Motor neuron (in vitro differentiated cells): Measurements from ENCODE around the gene MADCAM1. TPM values are rescaled to one million over a fixed set of nuclear protein-coding genes. Genes with fewer than 3 reads are reported as not detected.

ENCODE experiments used
- ATAC-seq, 8 experiments: fragments of 200-7000 bp; cut with Tn5 transposase; replicated peaks in 6 of 8; 2 replicates each; pipeline ENCODE4 v1.8.0; 2021; ENCODE audit warnings: mild to moderate bottlenecking in 8 of 8, moderate library complexity in 8 of 8
- H3K27ac ChIP-seq, 2 donors: fragments of 250-450 bp; sonication (Bioruptor Pico); 2 replicates each; pipeline ENCODE4 v1.9.0; 2021; ENCODE audit warnings: antibody characterized with exemption in 2 of 2, mild to moderate bottlenecking in 2 of 2, moderate library complexity in 1 of 2
- H3K4me1 ChIP-seq, 2 donors: fragments of 250-450 bp; sonication (Bioruptor Pico); replicated peaks in 1 of 2; 2 replicates each; pipeline ENCODE4 v1.6.1; 2021; ENCODE audit warnings: antibody characterized with exemption in 2 of 2, mild to moderate bottlenecking in 2 of 2, moderate library complexity in 1 of 2
- H3K4me3 ChIP-seq, 5 donors: fragments of 250-450 bp; sonication (Bioruptor Pico); 2 replicates each; pipeline ENCODE4 v1.9.0; 2021; ENCODE audit warnings: antibody characterized with exemption in 5 of 5, mild to moderate bottlenecking in 5 of 5, moderate library complexity in 4 of 5
- WGBS, 10 experiments: fragments of 450-650 bp; shearing (Covaris generic); methylation state at CpG; one replicate each; pipeline ENCODE4 v1.0.0; 2022; 5-methylcytosine and 5-hydroxymethylcytosine counted together
- in situ Hi-C, 9 experiments: fragments of 400-800 bp; cut with MboI; loops; one replicate each; pipeline ENCODE4 v1.15.0; 2021; ENCODE audit warnings: low sequenced_read_pairs in 9 of 9, low pct_unique_long_range_greater_than_20kb in 2 of 9; ENCODE audit not compliant: unreplicated experiment in 9 of 9
- total RNA-seq, 8 experiments: library from RNA; unstranded; fragments of 300-600 nt; gene quantifications; 2 replicates each; pipeline versions ENCODE4 v1.2.3 to v1.2.4, GENCODE V29; 2022

MADCAM1 gene
- total RNA-seq, 8 experiments from 2014 or later: 0.27 to 1.3 (median 0.57) TPM

GRCh38 chr19:496986-497385 lies 700 bp downstream of the MADCAM1 start:
- in situ Hi-C loops: no loop called here
- no CpG with 5 or more reads among the region's 18 CpGs for WGBS, 10 experiments

GRCh38 chr19:497491-497868 lies 1.2 kb downstream of the MADCAM1 start:
- WGBS, 10 experiments: no CpG with 5 or more reads among the region's 36 CpGs
- Histone ChIP-seq H3K4me3 (peak overlapping the region; percentile 8 to 29 (median 19)), H3K27ac (no peak overlapping the region), H3K4me1 (peaks cover 6 to 11% of the 10 kb centered on the region in 2 donors)
- in situ Hi-C loops: no loop called here
- peak in 4 of 8 experiments; percentile 8 to 40 (median 25) for ATAC-seq

More at GRCh38 chr19:496986-497385, 700 bp downstream of the MADCAM1 start:
- Histone ChIP-seq H3K4me3 (peak overlapping the region in 1 of 5 donors; percentile 23), H3K4me1 (peaks cover 6 to 11% of the 10 kb centered on the region in 2 donors), H3K27ac (no peak overlapping the region)
- ATAC-seq: no peak

- in situ Hi-C loops: no loop called here
- Histone ChIP-seq H3K27ac (no peak overlapping the region), H3K4me3 (peak overlapping the region; percentile 8 to 29 (median 19)), H3K4me1 (peaks cover 6 to 11% of the 10 kb centered on the region in 2 donors)
- WGBS, 10 experiments: 0 to 5% (median 0%) methylated on average over 2 to 27 of the region's 50 CpGs; no CpG with 5 or more reads in 5 of the 10 experiments
- peak; percentile 25 to 52 (median 42) for ATAC-seq
Observed at GRCh38 chr19:497869-498510, 1.7 kb downstream of the MADCAM1 start.

- ATAC-seq: peak in 1 of 8 experiments; percentile 6
- H3K4me1 ChIP-seq: peaks cover 6 to 11% of the 10 kb centered on the region in 2 donors
- H3K27ac ChIP-seq: no peak overlapping the region
Observed at GRCh38 chr19:498511-498891, 2.2 kb downstream of the MADCAM1 start.

GRCh38 chr19:498977-499623 lies 2.8 kb downstream of the MADCAM1 start:
- no peak for ATAC-seq
- H3K4me1 ChIP-seq: peaks cover 6 to 11% of the 10 kb centered on the region in 2 donors
- in situ Hi-C loops: no loop called here
- 40 to 100% (median 66%) methylated on average over 1 to 12 of the region's 31 CpGs; no CpG with 5 or more reads in 2 of the 10 experiments for WGBS, 10 experiments
- H3K27ac ChIP-seq: no peak overlapping the region
- H3K4me3 ChIP-seq: no peak overlapping the region

More at GRCh38 chr19:498511-498891, 2.2 kb downstream of the MADCAM1 start:
- in situ Hi-C loops: no loop called here
- 20% methylated on average over 2 of the region's 26 CpGs; no CpG with 5 or more reads in 9 of the 10 experiments for WGBS, 10 experiments
- no peak overlapping the region for H3K4me3 ChIP-seq

- Histone ChIP-seq H3K27ac (no peak overlapping the region), H3K4me3 (no peak overlapping the region), H3K4me1 (peaks cover 12 to 18% of the 10 kb centered on the region in 2 donors)
- WGBS, 10 experiments: 68 to 100% (median 80%) methylated on average over 1 to 5 of the region's 17 CpGs; no CpG with 5 or more reads in 7 of the 10 experiments
- no peak for ATAC-seq
- in situ Hi-C loops: no loop called here
Observed at GRCh38 chr19:501646-502045, 5.4 kb downstream of the MADCAM1 start.

GRCh38 chr19:504616-505015 lies 8.3 kb downstream of the MADCAM1 start:
- H3K27ac ChIP-seq: no peak overlapping the region
- no peak for ATAC-seq

GRCh38 chr19:506404-507285 lies 10.4 kb downstream of the MADCAM1 start:
- 0 to 3% (median 0%) methylated on average over 3 to 10 of the region's 48 CpGs; no CpG with 5 or more reads in 5 of the 10 experiments for WGBS, 10 experiments
- Histone ChIP-seq H3K4me1 (peaks cover 13 to 25% of the 10 kb centered on the region in 2 donors), H3K27ac (peak overlapping the region; percentile 96 to 100), H3K4me3 (peak overlapping the region; percentile 69 to 92 (median 73))
- in situ Hi-C loops: no loop called here
- peak; percentile 73 to 88 (median 85) for ATAC-seq

More at GRCh38 chr19:504616-505015, 8.3 kb downstream of the MADCAM1 start:
- Histone ChIP-seq H3K4me3 (no peak overlapping the region), H3K4me1 (peaks cover 9 to 12% of the 10 kb centered on the region in 2 donors)
- WGBS, 10 experiments: 75 to 93% (median 82%) methylated on average over 2 to 8 of the region's 14 CpGs; no CpG with 5 or more reads in 6 of the 10 experiments
- in situ Hi-C loops: no loop called here

- peak; percentile 71 to 87 (median 78) for ATAC-seq
- H3K4me3 ChIP-seq: peak within 1 kb of the TSS; percentile 69 to 92 (median 73)
Observed at GRCh38 chr19:507286-508203, 11.3 kb downstream of the MADCAM1 start, which contains the start of gene TPGS1. TSS of gene TPGS1 (plus strand) at chr19:507497. CDS start at chr19:507507, 10 bp downstream.

GRCh38 chr19:508204-509150 lies 12.2 kb downstream of the MADCAM1 start:
- in situ Hi-C loops: no loop called here
- WGBS, 10 experiments: 0 to 100% (median 62%) methylated on average over 1 to 12 of the region's 32 CpGs; no CpG with 5 or more reads in 2 of the 10 experiments
- H3K4me1 ChIP-seq: peaks cover 22 to 35% of the 10 kb centered on the region in 2 donors
- peak overlapping the region in 1 of 2 donors; percentile 100 for H3K27ac ChIP-seq
- no peak for ATAC-seq
- peak overlapping the region; percentile 69 to 92 (median 73) for H3K4me3 ChIP-seq

More at GRCh38 chr19:507286-508203, 11.3 kb downstream of the MADCAM1 start, which contains the start of gene TPGS1:
- in situ Hi-C loops: no loop called here
- WGBS, 10 experiments: 0 to 20% (median 0%) methylated on average over 1 to 21 of the region's 81 CpGs; no CpG with 5 or more reads in 3 of the 10 experiments
- peak within 1 kb of the TSS; percentile 96 to 100 for H3K27ac ChIP-seq
- peaks cover 14 to 27% of the 10 kb centered on the region in 2 donors for H3K4me1 ChIP-seq

- Histone ChIP-seq H3K4me1 (peaks cover 22 to 35% of the 10 kb centered on the region in 2 donors), H3K27ac (peak overlapping the region in 1 of 2 donors; percentile 69), H3K4me3 (no peak overlapping the region)
- peak in 6 of 8 experiments; percentile 1 to 38 (median 18) for ATAC-seq
- in situ Hi-C loops: no loop called here
- WGBS, 10 experiments: 0 to 80% (median 28%) methylated on average over 1 to 6 of the region's 21 CpGs; no CpG with 5 or more reads in 5 of the 10 experiments
Observed at GRCh38 chr19:510606-511100, 14.4 kb downstream of the MADCAM1 start.
